DND-41 (cell line): Measurements from ENCODE around the gene HEXIM1.
A peak's percentile ranks its signal among the peaks of the same experiment; 100 is the strongest.

Experiments used
- ATAC-seq: fragments of 200-7000 bp; cut with Tn5 transposase; 3 replicates; pipeline ENCODE4 v1.9.1; 2021; ENCODE audit warnings: low read depth; ENCODE audit not compliant: insufficient read depth
- DNase-seq: peaks from one replicate; pipeline ENCODE4 v3.0.0-alpha.2; 2020
- H2AFZ ChIP-seq: 2 replicates; pipeline ENCODE4 v1.6.0; 2012; ENCODE audit warnings: low read depth, low read length
- H3K27ac ChIP-seq: 2 replicates; pipeline ENCODE4 v1.5.1; 2012; ENCODE audit warnings: low read length, inconsistent platforms
- H3K27me3 ChIP-seq: fragments of 200-600 bp; sonication (generic); 2 replicates; pipeline ENCODE4 v1.6.0; 2012; ENCODE audit warnings: low read length, mild to moderate bottlenecking, inconsistent platforms; ENCODE audit not compliant: insufficient read depth, poor library complexity
- H3K36me3 ChIP-seq: 2 replicates; pipeline ENCODE4 v1.5.1; 2012; ENCODE audit warnings: low read length, inconsistent platforms; ENCODE audit not compliant: insufficient read depth
- H3K4me1 ChIP-seq: 2 replicates; pipeline ENCODE4 v1.5.1; 2012; ENCODE audit warnings: mild to moderate bottlenecking, low read length; ENCODE audit not compliant: insufficient read depth
- H3K4me2 ChIP-seq: 2 replicates; pipeline ENCODE4 v1.6.0; 2012; ENCODE audit warnings: mild to moderate bottlenecking, moderate library complexity, low read length, inconsistent platforms; ENCODE audit not compliant: insufficient read depth
- H3K4me3 ChIP-seq, 2 experiments: fragments of 200-600 bp in 1 of 2; shearing (Covaris generic) in 1 of 2; 2 replicates each; pipeline ENCODE4 v1.5.1; 2012 to 2016; ENCODE audit warnings: inconsistent platforms in 2 of 2, low read length in 2 of 2, mild to moderate bottlenecking in 2 of 2, low read depth in 1 of 2, moderate library complexity in 1 of 2
- H3K79me2 ChIP-seq: 2 replicates; pipeline ENCODE4 v1.6.0; 2012; ENCODE audit warnings: low read length, inconsistent platforms; ENCODE audit not compliant: insufficient read depth
- H3K9ac ChIP-seq: 2 replicates; pipeline ENCODE4 v1.6.0; 2012; ENCODE audit warnings: low read depth, mild to moderate bottlenecking, inconsistent platforms, low read length, moderate library complexity
- H3K9me3 ChIP-seq: 2 replicates; pipeline ENCODE4 v1.5.1; 2012; ENCODE audit warnings: low read length, moderate library complexity, mild to moderate bottlenecking, inconsistent platforms; ENCODE audit not compliant: insufficient read depth, severe bottlenecking
- H4K20me1 ChIP-seq: 2 replicates; pipeline ENCODE4 v1.6.0; 2012; ENCODE audit warnings: low read length; ENCODE audit not compliant: insufficient read depth
- CTCF ChIP-seq: IDR thresholded peaks from 2 replicates; pipeline ENCODE4 v1.5.1; 2012; ENCODE audit warnings: borderline replicate concordance, low read length, moderate library complexity, mild to moderate bottlenecking; ENCODE audit not compliant: poor library complexity, severe bottlenecking; ENCODE audit errors: extremely low read depth
- EZH2 ChIP-seq: IDR thresholded peaks from 3 replicates; pipeline ENCODE4 v1.6.1; 2012; ENCODE audit warnings: borderline replicate concordance, low read depth, mild to moderate bottlenecking, moderate library complexity, low read length, inconsistent platforms; ENCODE audit not compliant: severe bottlenecking

HEXIM1 gene

GRCh38 chr17:45146890-45147580 is 1.2 kb upstream of the HEXIM1 start:
- Histone ChIP-seq H4K20me1 (peaks cover 22% of the 10 kb centered on the region; the same call in 1 of the 2 replicates), H3K9ac (peak overlapping the region; percentile 96), H2AFZ (peak overlapping the region; percentile 91), H3K9me3 (no peaks in the 10 kb centered on the region), H3K27me3 (no peaks in the 10 kb centered on the region), H3K4me2 (peak overlapping the region; percentile 94), H3K27ac (peak overlapping the region; percentile 99), H3K36me3 (no peaks in the 10 kb centered on the region; the same call in 1 of the 2 replicates), H3K4me1 (peaks cover 38% of the 10 kb centered on the region), H3K4me3 (peak overlapping the region; percentile 82 to 83; a peak in 3 of 4 replicates), H3K79me2 (peaks cover 47% of the 10 kb centered on the region)
- peak; percentile 22 for ATAC-seq
- peak; percentile 84 for DNase-seq
- TF ChIP-seq CTCF (no peak), EZH2 (no peak)

- no peaks in the 10 kb centered on the region for H3K9me3 ChIP-seq
- H3K27me3 ChIP-seq, result no peaks in the 10 kb centered on the region
- H3K9ac ChIP-seq, result peak overlapping the region; percentile 96
- peak overlapping the region; percentile 82 to 83 for H3K4me3 ChIP-seq
- TF ChIP-seq EZH2 (no peak), CTCF (no peak)
- DNase-seq (peak; percentile 87), ATAC-seq (peak; percentile 41)
- peaks cover 38% of the 10 kb centered on the region for H3K4me1 ChIP-seq
- H3K27ac ChIP-seq, result peak overlapping the region; percentile 99
- no peaks in the 10 kb centered on the region; the same call in 1 of the 2 replicates for H3K36me3 ChIP-seq
- H3K79me2 ChIP-seq, result peaks cover 47% of the 10 kb centered on the region
- peaks cover 22% of the 10 kb centered on the region; the same call in 1 of the 2 replicates for H4K20me1 ChIP-seq
- H2AFZ ChIP-seq, result peak overlapping the region; percentile 91
- H3K4me2 ChIP-seq, result peak overlapping the region; percentile 94
These were observed 593 bp upstream of the HEXIM1 start for GRCh38 chr17:45147581-45148182.

- peaks cover 38% of the 10 kb centered on the region for H3K4me1 ChIP-seq
- H3K4me3 ChIP-seq, result peak overlapping the region; percentile 72 to 86
- TF ChIP-seq EZH2 (no peak), CTCF (peak; percentile 95)
- no peaks in the 10 kb centered on the region for H3K9me3 ChIP-seq
- peaks cover 52% of the 10 kb centered on the region for H3K79me2 ChIP-seq
- H2AFZ ChIP-seq, result peak overlapping the region; percentile 66
- H4K20me1 ChIP-seq, result peaks cover 22% of the 10 kb centered on the region; the same call in 1 of the 2 replicates
- no peaks in the 10 kb centered on the region; the same call in 1 of the 2 replicates for H3K36me3 ChIP-seq
- peak overlapping the region; percentile 88 for H3K27ac ChIP-seq
- H3K9ac ChIP-seq, result peak overlapping the region; percentile 73
- peak; percentile 86 for DNase-seq
- H3K4me2 ChIP-seq, result peak overlapping the region; percentile 91
- H3K27me3 ChIP-seq, result no peaks in the 10 kb centered on the region
- peak; percentile 44 for ATAC-seq
These were observed 878 bp downstream of the HEXIM1 start for GRCh38 chr17:45149037-45149668.
